SK-N-SH (cell line): ENCODE results near the gene CACNA2D1. TPM values are rescaled to one million over a fixed set of nuclear protein-coding genes. Genes with fewer than 3 reads are reported as not detected.

Experiments used
- CTCF ChIA-PET: fragments of 300-600, 350-600 bp; formaldehyde crosslinking; extraction: SDS; loops from one replicate; lab custom pipeline; 2021; lab: Yijun Ruan, JAX
- POLR2A ChIA-PET: fragments of 350-600 bp; sonication (Branson Sonifier 250); formaldehyde crosslinking; extraction: SDS; loops from one replicate; lab custom pipeline; 2020; ENCODE audit warnings: antibody characterized with exemption, inconsistent platforms; lab: Yijun Ruan, JAX
- DNase-seq: peaks from one replicate; pipeline ENCODE4 v3.0.0; 2012
- H2AFZ ChIP-seq: fragments of 200-600 bp; sonication (generic); 2 replicates; pipeline ENCODE4 v1.8.1; 2016; ENCODE audit warnings: antibody characterized with exemption, mild to moderate bottlenecking, low read depth
- H3F3A ChIP-seq: fragments of 200-600 bp; sonication (generic); replicated peaks from 2 replicates; pipeline ENCODE3; 2016; ENCODE audit warnings: antibody characterized with exemption, mild to moderate bottlenecking; ENCODE audit not compliant: insufficient read depth
- H3K27ac ChIP-seq, 2 experiments: fragments of 200-500 bp in 1 of 2; fragments of 200-600 bp in 1 of 2; sonication (Bioruptor generic) in 1 of 2; sonication (generic), shearing (Covaris generic) in 1 of 2; 2 replicates each; pipeline versions ENCODE4 v1.5.1 to v1.6.1; 2014 to 2016; ENCODE audit warnings: low read depth in 2 of 2, inconsistent platforms in 1 of 2, low read length in 1 of 2, mild to moderate bottlenecking in 1 of 2, mixed read lengths in 1 of 2
- H3K27me3 ChIP-seq: fragments of 200-600 bp; sonication (generic), shearing (Covaris generic); 2 replicates; pipeline ENCODE4 v1.6.1; 2016; ENCODE audit warnings: mixed run types; ENCODE audit not compliant: insufficient read depth
- H3K36me3 ChIP-seq, 2 experiments: fragments of 200-500 bp in 1 of 2; fragments of 200-600 bp in 1 of 2; sonication (Bioruptor generic) in 1 of 2; sonication (generic) in 1 of 2; replicated peaks in 1 of 2; 2 replicates each; pipeline versions ENCODE3 to v1.5.1; 2014 to 2016; ENCODE audit warnings: low read length in 1 of 2, mild to moderate bottlenecking in 1 of 2; ENCODE audit not compliant: insufficient read depth in 2 of 2, control insufficient read depth in 1 of 2
- H3K4me1 ChIP-seq, 2 experiments: fragments of 200-500 bp in 1 of 2; fragments of 200-600 bp in 1 of 2; sonication (Bioruptor generic) in 1 of 2; sonication (generic), shearing (Covaris generic) in 1 of 2; 2 replicates each; pipeline versions ENCODE4 v1.5.1 to v1.6.1; 2014 to 2016; ENCODE audit warnings: low read depth in 1 of 2, low read length in 1 of 2, mixed run types in 1 of 2; ENCODE audit not compliant: insufficient read depth in 2 of 2, control insufficient read depth in 1 of 2
- H3K4me2 ChIP-seq: fragments of 200-600 bp; sonication (generic), shearing (Covaris generic); 2 replicates; pipeline ENCODE4 v1.6.1; 2017; ENCODE audit warnings: mixed run types
- H3K4me3 ChIP-seq, 2 experiments: fragments of 200-500 bp in 1 of 2; fragments of 200-600 bp in 1 of 2; sonication (Bioruptor generic) in 1 of 2; sonication (generic), shearing (Covaris generic) in 1 of 2; 2 replicates each; pipeline versions ENCODE4 v1.5.1 to v1.8.1; 2014 to 2016; ENCODE audit warnings: low read depth in 2 of 2, inconsistent platforms in 1 of 2, low read length in 1 of 2, mild to moderate bottlenecking in 1 of 2, mixed read lengths in 1 of 2, moderate library complexity in 1 of 2
- H3K79me2 ChIP-seq: fragments of 200-600 bp; sonication (generic); 2 replicates; pipeline ENCODE4 v1.8.1; 2017; ENCODE audit warnings: mild to moderate bottlenecking; ENCODE audit not compliant: insufficient read depth
- H3K9ac ChIP-seq: fragments of 200-600 bp; sonication (generic); 2 replicates; pipeline ENCODE4 v1.6.1; 2017; ENCODE audit warnings: mixed run types
- H3K9me2 ChIP-seq: fragments of 200-600 bp; sonication (generic); 2 replicates; pipeline ENCODE4 v1.6.1; 2017; ENCODE audit warnings: mixed run types
- H3K9me3 ChIP-seq: fragments of 200-600 bp; sonication (generic); 2 replicates; pipeline ENCODE4 v1.6.1; 2017; ENCODE audit warnings: mixed run types, mild to moderate bottlenecking, moderate library complexity
- H4K20me1 ChIP-seq: fragments of 200-600 bp; sonication (generic); 2 replicates; pipeline ENCODE4 v1.6.1; 2017; ENCODE audit warnings: mild to moderate bottlenecking, mixed run types; ENCODE audit not compliant: insufficient read depth
- CTCF ChIP-seq: fragments of 200-600 bp; sonication (generic); IDR thresholded peaks from 2 replicates; pipeline ENCODE4 v1.6.1; 2017; ENCODE audit warnings: antibody characterized with exemption, mild to moderate bottlenecking, moderate library complexity
- ELF1 ChIP-seq: IDR thresholded peaks from 2 replicates; pipeline ENCODE4 v1.4.0; 2012
- EZH2phosphoT487 ChIP-seq: fragments of 200-600 bp; sonication (generic); IDR thresholded peaks from 2 replicates; pipeline ENCODE4 v1.6.1; 2017; ENCODE audit warnings: low read depth, mixed run types, mild to moderate bottlenecking, antibody characterized with exemption, moderate library complexity, borderline replicate concordance
- FOXM1 ChIP-seq: IDR thresholded peaks from 2 replicates; pipeline ENCODE4 v1.4.0; 2012; ENCODE audit warnings: low read depth, mild to moderate bottlenecking
- GABPA ChIP-seq: IDR thresholded peaks from 2 replicates; pipeline ENCODE4 v1.4.0; 2012; ENCODE audit warnings: low read depth, mild to moderate bottlenecking
- MXI1 ChIP-seq: IDR thresholded peaks from 2 replicates; pipeline ENCODE4 v1.6.1; 2012; ENCODE audit warnings: mild to moderate bottlenecking, low read depth, low read length, improper control_type of control experiment
- NFIC ChIP-seq: IDR thresholded peaks from 2 replicates; pipeline ENCODE4 v1.4.0; 2012; ENCODE audit warnings: borderline replicate concordance
- RAD21 ChIP-seq: IDR thresholded peaks from 2 replicates; pipeline ENCODE4 v1.6.1; 2012; ENCODE audit warnings: mild to moderate bottlenecking, low read length
- REST ChIP-seq: IDR thresholded peaks from 2 replicates; pipeline ENCODE4 v1.6.1; 2012; ENCODE audit warnings: mild to moderate bottlenecking, low read depth, low read length, moderate library complexity
- RFX5 ChIP-seq: IDR thresholded peaks from 2 replicates; pipeline ENCODE4 v1.6.1; 2012; ENCODE audit warnings: mild to moderate bottlenecking, improper control_type of control experiment, low read length
- RXRA ChIP-seq: IDR thresholded peaks from 2 replicates; pipeline ENCODE4 v1.4.0; 2012; ENCODE audit warnings: low read depth, mild to moderate bottlenecking, borderline replicate concordance
- SIN3A ChIP-seq: IDR thresholded peaks from 2 replicates; pipeline ENCODE4 v1.6.1; 2012; ENCODE audit warnings: low read depth, mild to moderate bottlenecking, low read length, moderate library complexity, borderline replicate concordance
- SMC3 ChIP-seq: IDR thresholded peaks from 2 replicates; pipeline ENCODE4 v1.6.1; 2012; ENCODE audit warnings: low read depth, low read length, improper control_type of control experiment
- TCF12 ChIP-seq: IDR thresholded peaks from 2 replicates; pipeline ENCODE4 v1.4.0; 2012
- USF2 ChIP-seq: fragments of 150-350 bp; IDR thresholded peaks from 2 replicates; pipeline ENCODE4 v1.6.1; 2017; ENCODE audit warnings: antibody characterized with exemption, low read length, low read depth, borderline replicate concordance
- ZBTB33 ChIP-seq: IDR thresholded peaks from 2 replicates; pipeline ENCODE4 v1.4.0; 2012; ENCODE audit warnings: low read depth, borderline replicate concordance
- WGBS: methylation state at CpG from one replicate; pipeline ENCODE4 v1.1.6; 2017; ENCODE audit warnings: low lambda C conversion rate; 5-methylcytosine and 5-hydroxymethylcytosine counted together
- polyA plus RNA-seq, 3 experiments: library from polyadenylated mRNA; depleted of rRNA; stranded (reverse); fragments of >200 nt; gene quantifications; 2 replicates each; pipeline ENCODE4 v1.2.3, GENCODE V29; 2012

Gene CACNA2D1
- polyA plus RNA-seq, 1 of the 3 experiments (the other 2 are of a cell fraction), result 3.4 TPM

GRCh38 chr7:82384051-82384464, 59.5 kb downstream of the CACNA2D1 start:
- H3K27ac ChIP-seq, result no peak overlapping the region
- no peaks in the 10 kb centered on the region for H3K36me3 ChIP-seq
- H3K4me2 ChIP-seq, result no peak overlapping the region
- H3K4me3 ChIP-seq, result no peak overlapping the region
- no peak overlapping the region for H2AFZ ChIP-seq
- TF ChIP-seq USF2, result no peak
- no peak for TF ChIP-seq NFIC
- no peak for TF ChIP-seq CTCF
- no peak for TF ChIP-seq SIN3A
- TF ChIP-seq TCF12, result no peak
- TF ChIP-seq ZBTB33, result no peak
- TF ChIP-seq GABPA, result no peak
- no peak for TF ChIP-seq EZH2phosphoT487
- no peak for TF ChIP-seq MXI1
- no peak for TF ChIP-seq RFX5
- no peak for TF ChIP-seq FOXM1
- no peak for TF ChIP-seq SMC3
- TF ChIP-seq REST, result no peak
- TF ChIP-seq RXRA, result no peak
- TF ChIP-seq RAD21, result no peak
- no peak for TF ChIP-seq ELF1
- TF ChIP-seq, all 33 proteins: peak for 0
- Histone ChIP-seq H3K9me2 (no peaks in the 10 kb centered on the region), H3K79me2 (no peaks in the 10 kb centered on the region), H3K9ac (no peak overlapping the region), H3F3A (no peaks in the 10 kb centered on the region), H3K4me1 (peaks cover 6 to 11% of the 10 kb centered on the region in 2 experiments; a peak in 2 of 4 replicates), H3K9me3 (no peaks in the 10 kb centered on the region), H4K20me1 (no peaks in the 10 kb centered on the region), H3K27me3 (no peaks in the 10 kb centered on the region)
- ChIA-PET POLR2A (no interaction called here), CTCF (interaction anchor here (1.1 to 1.3 kb wide), 3 partner anchors 9 to 23 kb away, joined by 3 to 4 read pairs (median 4); no protein-coding TSS in a partner anchor)
- no peak for DNase-seq
- 97% methylated on average over 4 of the region's 4 CpGs for WGBS
